T-helper 17 cell (primary cell): Measurements from ENCODE around the gene DTX4. TPM values are rescaled to one million over a fixed set of nuclear protein-coding genes. Genes with fewer than 3 reads are reported as not detected.

Source experiments
- ATAC-seq: fragments of 150-1000 bp; cut with Tn5 transposase; 2 replicates; pipeline ENCODE4 v1.10.0; 2021; ENCODE audit warnings: mild to moderate bottlenecking, moderate library complexity
- DNase-seq, 3 donors: peaks; one replicate each; pipeline versions ENCODE4 v3.0.0 to v3.0.0-alpha.2; 2020 to 2021
- H3K9me3 ChIP-seq: one replicate; pipeline ENCODE4 v1.7.0; 2013; ENCODE audit warnings: low read length, mild to moderate bottlenecking; ENCODE audit not compliant: control insufficient read depth, poor library complexity, severe bottlenecking
- H3K27ac Mint-ChIP-seq: one replicate; pipeline ENCODE4 v1.8.0; 2022; ENCODE audit warnings: mild to moderate bottlenecking, moderate library complexity, mixed read lengths
- H3K27me3 Mint-ChIP-seq: one replicate; pipeline ENCODE4 v1.8.0; 2022; ENCODE audit warnings: mixed read lengths
- H3K36me3 Mint-ChIP-seq: one replicate; pipeline ENCODE4 v1.8.0; 2022; ENCODE audit warnings: low read depth, mixed read lengths
- H3K4me1 Mint-ChIP-seq: one replicate; pipeline ENCODE4 v1.8.0; 2022; ENCODE audit warnings: mild to moderate bottlenecking, mixed read lengths
- H3K4me3 Mint-ChIP-seq: one replicate; pipeline ENCODE4 v1.8.0; 2022; ENCODE audit warnings: mild to moderate bottlenecking, moderate library complexity, mixed read lengths
- total RNA-seq, 4 donors: library from RNA in 2 of 4; stranded (reverse) in 2 of 4; gene quantifications; one replicate each; pipeline ENCODE4 v1.2.3 and lab custom pipeline; 2022 to 2026

DTX4 gene
- total RNA-seq, 2 donors from 2014 or later: 1.1 to 1.4 TPM

DNA sequence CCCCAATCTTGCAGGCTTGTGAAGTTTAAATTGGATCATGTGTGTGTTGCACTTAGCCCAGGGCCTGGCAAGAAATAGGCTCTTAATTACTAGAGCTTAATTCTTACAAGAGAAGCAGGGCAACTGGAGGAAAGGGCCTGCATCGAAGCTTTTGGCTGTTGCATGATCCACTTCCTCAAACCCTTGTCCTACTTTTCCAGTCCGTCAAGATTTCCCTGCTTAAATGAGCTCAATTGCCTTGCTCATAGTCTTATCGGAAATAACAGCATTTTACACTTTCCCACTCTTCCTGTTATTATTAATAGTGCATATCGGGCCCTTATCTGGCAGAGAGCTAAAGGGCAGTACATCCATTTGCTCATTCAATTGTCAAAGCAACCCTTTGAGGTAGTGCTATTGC lies 18.1 kb downstream of the DTX4 start:
- Mint-ChIP-seq H3K4me1 (peaks cover 2% of the 10 kb centered on the region), H3K36me3 (peaks cover 4% of the 10 kb centered on the region), H3K27me3 (peaks cover 7% of the 10 kb centered on the region), H3K4me3 (no peak overlapping the region), H3K27ac (no peak overlapping the region)
- DNase-seq (no peak), ATAC-seq (no peak)
- H3K9me3 ChIP-seq: no peaks in the 10 kb centered on the region

DNA sequence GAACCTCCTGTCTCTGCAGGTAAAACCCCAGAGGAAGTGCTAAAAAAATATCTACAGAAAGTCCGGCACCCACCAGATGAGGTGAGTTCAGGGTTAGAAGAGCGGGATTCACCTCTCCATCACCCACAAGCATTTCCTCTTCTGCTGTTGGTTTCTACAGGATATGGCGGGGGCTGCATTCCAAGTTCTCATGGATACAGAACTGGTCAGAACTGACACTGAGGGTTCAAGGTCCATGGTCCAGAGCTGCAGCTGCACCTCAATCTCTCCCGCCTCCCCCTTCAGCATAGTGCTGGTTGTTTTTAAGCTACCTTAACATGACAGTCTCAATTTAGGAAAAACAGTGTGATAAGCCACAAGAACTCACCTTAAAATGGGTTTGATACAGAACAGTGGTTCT lies 19.2 kb downstream of the DTX4 start:
- H3K36me3 Mint-ChIP-seq: peaks cover 6% of the 10 kb centered on the region
- no peak overlapping the region for H3K4me3 Mint-ChIP-seq
- no peaks in the 10 kb centered on the region for H3K9me3 ChIP-seq
- peaks cover 4% of the 10 kb centered on the region for H3K4me1 Mint-ChIP-seq
- peaks cover 7% of the 10 kb centered on the region for H3K27me3 Mint-ChIP-seq
- ATAC-seq: no peak
- no peak overlapping the region for H3K27ac Mint-ChIP-seq
- DNase-seq: no peak

DNA sequence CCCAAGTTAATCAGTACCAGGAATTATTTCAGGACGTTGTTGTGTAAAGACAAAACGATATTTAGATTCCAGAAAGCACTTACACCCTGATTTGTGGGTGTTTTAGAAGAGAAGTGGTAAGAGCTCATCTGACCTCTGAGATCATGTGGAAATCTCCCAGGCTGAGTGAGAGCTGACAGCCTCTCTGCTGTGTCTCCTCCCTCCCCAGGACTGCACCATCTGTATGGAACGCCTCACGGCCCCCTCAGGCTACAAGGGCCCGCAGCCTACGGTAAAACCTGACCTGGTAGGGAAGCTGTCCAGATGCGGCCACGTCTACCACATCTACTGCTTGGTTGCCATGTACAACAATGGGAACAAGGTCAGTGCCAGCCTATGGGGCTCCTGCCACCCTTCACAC lies 20.0 kb downstream of the DTX4 start:
- ATAC-seq (no peak), DNase-seq (no peak)
- H3K9me3 ChIP-seq: no peaks in the 10 kb centered on the region
- peaks cover 4% of the 10 kb centered on the region for H3K4me1 Mint-ChIP-seq
- H3K4me3 Mint-ChIP-seq: no peak overlapping the region
- no peak overlapping the region for H3K27ac Mint-ChIP-seq
- H3K36me3 Mint-ChIP-seq: peaks cover 6% of the 10 kb centered on the region
- H3K27me3 Mint-ChIP-seq: peaks cover 7% of the 10 kb centered on the region

DNA sequence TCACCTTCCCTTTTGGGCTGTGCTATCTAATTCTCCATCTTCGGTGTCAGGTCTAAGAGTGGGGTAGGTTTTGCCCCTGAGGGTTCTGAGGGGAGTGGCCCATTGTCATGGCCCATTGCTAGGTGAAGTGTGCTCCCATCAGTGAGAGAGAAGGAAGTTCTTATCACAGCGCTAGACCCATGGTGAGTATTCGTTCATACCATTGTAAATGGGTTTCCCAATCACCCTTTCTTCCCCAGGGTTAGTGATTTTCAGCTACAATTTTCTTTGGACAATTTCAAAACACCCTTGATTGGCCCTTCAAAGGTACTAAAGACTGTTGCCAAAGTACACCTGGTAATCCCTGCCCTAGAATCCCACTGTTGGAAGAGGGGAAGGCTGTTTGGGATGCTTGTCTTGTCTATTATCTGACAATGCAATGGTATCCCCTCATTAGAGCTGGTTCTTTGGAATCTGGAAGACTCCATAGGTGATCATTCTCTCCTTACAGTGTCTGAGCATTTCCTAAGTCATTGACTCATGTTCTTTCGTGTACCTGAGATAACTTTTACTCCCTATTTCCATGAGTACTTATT lies 20.6 kb downstream of the DTX4 start:
- H3K9me3 ChIP-seq: no peaks in the 10 kb centered on the region
- no peak for DNase-seq
- peaks cover 4% of the 10 kb centered on the region for H3K4me1 Mint-ChIP-seq
- no peak overlapping the region for H3K27ac Mint-ChIP-seq
- peaks cover 6% of the 10 kb centered on the region for H3K36me3 Mint-ChIP-seq
- no peak for ATAC-seq
- peaks cover under 1% of the 10 kb centered on the region for H3K27me3 Mint-ChIP-seq
- no peak overlapping the region for H3K4me3 Mint-ChIP-seq

DNA sequence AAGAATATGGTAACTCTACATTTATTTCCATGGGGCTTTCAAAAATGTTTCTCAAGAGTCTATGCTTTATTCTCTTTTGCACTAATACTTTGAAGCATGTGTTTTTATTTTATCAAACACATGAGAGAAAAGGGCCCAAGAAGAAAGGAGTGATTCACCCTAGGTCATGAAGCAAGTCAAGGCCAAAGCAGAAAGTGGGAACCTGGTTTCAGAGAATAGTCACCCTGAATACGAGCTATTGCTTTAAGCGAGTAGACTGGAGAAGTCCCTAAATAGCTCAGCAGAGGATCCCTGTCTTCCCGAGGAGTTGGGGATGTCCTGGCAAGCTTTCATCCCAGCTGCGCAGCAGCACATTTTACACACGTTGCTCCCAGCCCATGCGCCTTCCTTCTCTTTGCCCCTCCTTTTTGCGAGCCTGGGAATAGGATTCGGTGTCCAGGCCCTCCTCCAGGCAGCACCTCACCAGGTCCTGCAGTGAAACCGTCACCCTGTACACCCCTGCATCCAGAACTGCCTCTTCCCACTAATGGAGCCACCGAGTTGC lies 21.7 kb downstream of the DTX4 start:
- H3K4me1 Mint-ChIP-seq: peaks cover 3% of the 10 kb centered on the region
- no peaks in the 10 kb centered on the region for H3K27me3 Mint-ChIP-seq
- H3K27ac Mint-ChIP-seq: no peak overlapping the region
- H3K9me3 ChIP-seq: no peaks in the 10 kb centered on the region
- ATAC-seq (no peak), DNase-seq (no peak)
- H3K4me3 Mint-ChIP-seq: no peak overlapping the region
- H3K36me3 Mint-ChIP-seq: peaks cover 5% of the 10 kb centered on the region

DNA sequence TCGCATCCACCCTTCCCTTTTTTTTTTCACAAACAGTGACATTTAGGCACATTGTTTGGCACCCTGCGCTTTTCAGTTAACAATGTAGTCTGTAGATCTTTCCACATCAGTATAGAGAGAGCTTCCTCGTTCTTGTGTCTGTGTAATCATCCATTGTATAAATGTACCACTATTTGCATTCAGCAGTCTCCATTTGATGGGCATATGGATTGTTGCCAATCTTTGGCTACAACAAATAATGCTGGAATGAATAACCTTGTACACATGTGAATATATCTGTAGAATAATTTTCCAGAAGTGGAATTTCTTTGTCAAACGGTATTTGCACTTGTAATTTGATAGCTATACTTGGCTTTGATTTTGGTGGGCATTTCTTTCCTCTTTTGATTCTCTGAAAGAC lies 23.7 kb downstream of the DTX4 start:
- peaks cover 3% of the 10 kb centered on the region for H3K36me3 Mint-ChIP-seq
- no peaks in the 10 kb centered on the region for H3K27me3 Mint-ChIP-seq
- no peak overlapping the region for H3K4me3 Mint-ChIP-seq
- ATAC-seq: no peak
- no peak for DNase-seq
- H3K27ac Mint-ChIP-seq: no peak overlapping the region
- peaks cover 11% of the 10 kb centered on the region for H3K4me1 Mint-ChIP-seq
- no peaks in the 10 kb centered on the region for H3K9me3 ChIP-seq

DNA sequence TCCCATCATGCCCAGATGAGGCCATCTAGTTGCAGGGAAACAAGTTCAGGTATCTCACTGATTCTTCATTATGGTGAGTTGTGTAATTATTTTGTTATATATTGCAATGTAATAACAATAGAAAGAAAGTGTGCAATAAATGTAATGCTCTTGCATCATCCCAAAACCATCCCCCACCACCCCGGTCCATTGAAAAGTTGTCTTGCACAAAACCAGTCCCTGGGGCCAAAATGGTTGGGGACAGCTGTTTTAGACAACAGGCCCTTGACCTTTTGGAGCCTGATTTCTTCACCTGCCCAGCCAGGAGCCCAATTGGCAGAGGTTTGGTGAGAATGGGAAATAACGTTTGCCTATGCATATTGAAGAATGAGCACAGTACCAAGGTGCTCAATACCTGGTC lies 24.8 kb downstream of the DTX4 start:
- no peak for ATAC-seq
- H3K36me3 Mint-ChIP-seq: peaks cover 4% of the 10 kb centered on the region
- no peaks in the 10 kb centered on the region for H3K27me3 Mint-ChIP-seq
- peaks cover 12% of the 10 kb centered on the region for H3K4me1 Mint-ChIP-seq
- no peak overlapping the region for H3K27ac Mint-ChIP-seq
- H3K9me3 ChIP-seq: no peaks in the 10 kb centered on the region
- no peak for DNase-seq
- no peak overlapping the region for H3K4me3 Mint-ChIP-seq

DNA sequence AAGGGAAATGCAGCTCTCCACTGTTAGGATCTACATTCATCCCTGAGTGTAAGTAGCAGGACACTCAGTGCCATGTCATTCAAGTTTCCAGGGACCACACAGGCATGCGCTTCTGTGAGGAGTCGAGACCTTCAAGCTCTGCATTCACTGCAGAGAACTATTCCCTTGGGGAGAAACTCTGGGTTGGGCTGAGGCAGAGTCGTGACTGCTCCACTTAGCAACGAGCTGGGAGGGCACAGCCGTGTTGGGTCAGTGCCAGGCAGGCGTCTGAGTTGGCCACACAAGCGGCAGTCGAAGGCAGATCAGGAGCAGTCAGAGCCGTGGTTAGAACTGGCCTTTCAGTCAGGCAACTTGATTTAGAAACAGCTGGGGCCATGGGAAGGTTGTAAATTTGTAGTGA lies 26.1 kb downstream of the DTX4 start:
- no peaks in the 10 kb centered on the region for H3K9me3 ChIP-seq
- no peak for DNase-seq
- ATAC-seq: no peak
- Mint-ChIP-seq H3K36me3 (peaks cover 4% of the 10 kb centered on the region), H3K27me3 (no peaks in the 10 kb centered on the region), H3K4me3 (no peak overlapping the region), H3K4me1 (peaks cover 13% of the 10 kb centered on the region), H3K27ac (peak overlapping the region; percentile 49)

DNA sequence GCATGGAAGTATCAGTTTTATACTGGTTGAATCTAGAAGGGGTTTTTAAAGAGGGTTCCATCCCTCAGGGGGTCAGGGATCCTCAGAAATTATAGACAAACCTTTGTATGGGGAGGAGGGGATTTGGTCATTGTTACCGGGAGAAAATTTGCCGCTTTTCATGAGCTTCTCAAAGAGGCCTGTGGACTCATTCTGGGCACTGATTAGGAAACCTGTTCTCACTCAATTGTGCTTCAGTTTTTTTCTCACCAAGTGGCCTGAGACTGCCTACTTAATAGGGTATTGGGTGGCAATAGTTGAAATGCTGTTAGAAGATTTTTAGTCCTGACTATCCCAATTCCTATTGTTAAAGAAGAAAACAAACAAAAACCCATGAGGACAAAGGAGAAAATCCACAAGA lies 26.8 kb downstream of the DTX4 start:
- no peaks in the 10 kb centered on the region for H3K27me3 Mint-ChIP-seq
- H3K9me3 ChIP-seq: no peaks in the 10 kb centered on the region

DNA sequence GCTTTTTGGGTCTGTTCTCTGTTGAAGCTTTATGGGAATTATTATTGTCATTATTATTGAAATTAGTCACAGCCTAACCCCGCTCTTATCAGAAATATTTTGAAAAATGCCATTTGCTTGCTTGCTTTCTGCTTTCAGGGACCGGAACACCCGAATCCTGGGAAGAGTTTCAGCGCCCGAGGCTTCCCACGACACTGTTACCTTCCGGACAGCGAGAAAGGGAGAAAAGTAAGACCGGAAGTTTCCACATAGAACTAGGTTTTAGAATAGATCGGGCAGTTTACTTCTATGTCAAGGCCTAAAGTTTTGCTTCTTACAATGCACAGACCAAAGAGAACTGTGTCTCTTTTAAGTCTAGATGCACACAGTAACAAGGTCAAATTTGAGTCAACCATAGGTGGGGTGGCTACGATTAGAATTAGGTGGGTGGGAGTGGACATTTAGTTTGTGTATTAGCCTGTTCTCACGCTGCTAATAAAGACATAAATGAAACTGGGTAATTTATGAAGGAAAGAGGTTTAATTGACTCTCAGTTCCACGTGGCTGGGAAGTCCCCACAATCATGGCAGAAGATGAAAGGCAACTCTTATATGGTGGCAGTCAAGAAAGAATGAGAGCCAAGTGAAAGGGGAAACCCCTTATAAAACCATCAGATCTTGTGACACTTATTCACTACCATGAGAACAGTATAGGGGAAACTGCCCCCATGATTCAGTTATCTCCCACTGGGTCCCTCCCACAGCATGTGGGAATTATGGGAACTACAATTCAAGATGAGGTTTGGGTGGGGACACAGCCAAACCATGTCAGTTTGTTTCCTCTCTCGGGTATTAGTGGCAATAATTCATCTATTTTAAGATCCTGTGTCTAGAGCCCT lies 27.9 kb downstream of the DTX4 start:
- no peaks in the 10 kb centered on the region for H3K27me3 Mint-ChIP-seq
- H3K4me3 Mint-ChIP-seq: no peak overlapping the region
- H3K4me1 Mint-ChIP-seq: peaks cover 13% of the 10 kb centered on the region
- H3K9me3 ChIP-seq: no peaks in the 10 kb centered on the region
- DNase-seq: no peak
- peak; percentile 87 for ATAC-seq
- H3K36me3 Mint-ChIP-seq: peaks cover 4% of the 10 kb centered on the region
- H3K27ac Mint-ChIP-seq: peak overlapping the region; percentile 67

More for the DNA sequence above, 26.8 kb downstream of the DTX4 start:
- Mint-ChIP-seq H3K27ac (no peak overlapping the region), H3K4me3 (no peak overlapping the region), H3K36me3 (peaks cover 4% of the 10 kb centered on the region), H3K4me1 (peaks cover 13% of the 10 kb centered on the region)
- ATAC-seq (no peak), DNase-seq (no peak)

DNA sequence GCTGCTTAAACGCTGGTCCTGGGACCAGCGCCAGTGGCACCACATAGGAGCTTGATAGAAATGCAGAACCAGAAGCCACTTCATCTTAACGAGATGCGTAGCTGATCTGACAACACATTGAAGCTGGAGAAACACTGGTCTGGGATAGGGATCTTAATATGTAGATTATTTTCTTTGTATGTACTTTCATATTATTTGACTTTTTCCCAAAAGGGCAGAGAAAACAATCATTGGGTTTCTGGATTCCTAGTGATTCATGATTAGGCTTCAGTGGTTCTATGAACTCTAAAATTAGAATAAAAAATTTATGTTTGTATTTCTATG lies 28.5 kb downstream of the DTX4 start:
- Mint-ChIP-seq H3K36me3 (peaks cover 3% of the 10 kb centered on the region), H3K27me3 (no peaks in the 10 kb centered on the region)
- ATAC-seq: peak; percentile 49

DNA sequence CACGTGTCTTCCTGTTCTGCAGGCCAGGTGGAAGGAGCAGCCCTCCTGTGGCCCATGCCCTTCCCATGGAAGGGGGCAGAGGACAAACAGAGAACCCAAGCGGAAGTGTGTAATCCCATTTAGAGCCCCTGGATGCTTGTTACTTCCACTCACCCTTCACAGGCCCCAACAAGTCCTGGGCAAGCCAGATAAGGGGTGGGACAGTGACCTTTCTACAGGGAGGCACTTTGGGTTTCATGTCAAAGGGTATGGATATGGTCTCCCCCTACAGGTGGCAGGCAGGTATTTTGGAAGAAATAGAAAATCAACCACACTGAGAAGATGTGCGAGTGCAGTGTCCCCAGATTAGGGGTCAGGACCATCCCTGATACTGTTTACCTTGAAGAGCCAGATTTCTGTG lies 29.4 kb downstream of the DTX4 start:
- Mint-ChIP-seq H3K27me3 (no peaks in the 10 kb centered on the region), H3K4me3 (no peak overlapping the region), H3K36me3 (peaks cover 2% of the 10 kb centered on the region), H3K4me1 (peaks cover 11% of the 10 kb centered on the region), H3K27ac (peak overlapping the region; percentile 67)
- ATAC-seq (no peak), DNase-seq (no peak)
- no peaks in the 10 kb centered on the region for H3K9me3 ChIP-seq

More for the DNA sequence above, 28.5 kb downstream of the DTX4 start:
- H3K27ac Mint-ChIP-seq: peak overlapping the region; percentile 67
- no peaks in the 10 kb centered on the region for H3K9me3 ChIP-seq
- H3K4me1 Mint-ChIP-seq: peaks cover 13% of the 10 kb centered on the region
- DNase-seq: no peak
- no peak overlapping the region for H3K4me3 Mint-ChIP-seq

DNA sequence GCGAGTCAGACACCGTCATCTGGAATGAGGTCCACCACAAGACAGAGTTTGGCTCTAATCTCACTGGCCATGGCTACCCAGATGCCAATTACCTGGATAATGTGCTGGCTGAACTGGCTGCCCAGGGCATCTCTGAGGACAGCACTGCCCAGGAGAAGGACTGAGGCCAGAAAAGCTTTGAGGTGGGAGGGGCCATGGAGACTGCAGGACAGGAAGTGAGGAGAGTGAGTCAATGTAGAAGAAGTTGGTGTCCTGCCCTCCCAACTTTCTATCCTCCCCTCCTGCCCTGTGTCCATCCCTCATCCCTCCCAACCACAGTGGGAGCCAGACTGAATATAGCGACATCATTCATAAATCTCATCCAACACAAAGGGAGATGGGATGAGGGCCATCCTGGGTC lies 32.8 kb downstream of the DTX4 start:
- H3K4me1 Mint-ChIP-seq: peaks cover 29% of the 10 kb centered on the region

DNA sequence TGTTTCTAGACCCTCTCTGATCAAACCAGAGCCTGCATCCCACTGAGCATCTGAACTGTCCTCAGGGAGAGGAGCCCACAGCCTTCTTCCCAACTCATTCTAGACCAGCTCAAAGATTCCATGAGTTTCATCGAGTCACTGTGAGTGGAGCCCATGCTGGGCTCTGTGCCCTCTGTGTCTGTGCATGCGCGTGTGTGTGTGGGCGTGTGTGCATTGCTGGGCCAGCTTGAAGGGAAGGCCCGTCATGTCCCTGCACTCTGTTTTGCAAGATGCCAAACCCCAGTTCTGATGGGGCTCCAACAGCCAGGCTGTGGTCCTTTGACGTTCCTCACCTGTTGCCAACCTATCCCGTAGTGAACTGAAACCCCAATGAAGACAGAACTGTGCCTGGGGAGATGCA lies 33.7 kb downstream of the DTX4 start:
- DNase-seq: no peak
- Mint-ChIP-seq H3K27me3 (no peaks in the 10 kb centered on the region), H3K27ac (no peak overlapping the region), H3K4me1 (peaks cover 24% of the 10 kb centered on the region), H3K4me3 (no peak overlapping the region), H3K36me3 (peaks cover 2% of the 10 kb centered on the region)
- no peaks in the 10 kb centered on the region for H3K9me3 ChIP-seq
- ATAC-seq: no peak

More for the DNA sequence above, 32.8 kb downstream of the DTX4 start:
- no peak overlapping the region for H3K4me3 Mint-ChIP-seq
- no peak for ATAC-seq
- H3K9me3 ChIP-seq: no peaks in the 10 kb centered on the region
- no peak overlapping the region for H3K27ac Mint-ChIP-seq
- no peaks in the 10 kb centered on the region for H3K27me3 Mint-ChIP-seq
- DNase-seq: no peak
- peaks cover 2% of the 10 kb centered on the region for H3K36me3 Mint-ChIP-seq
